GM12891 (cell line): ENCODE results near the gene ZNRF4.

Source experiments
- PAX5 ChIP-seq: IDR thresholded peaks from 2 replicates; pipeline ENCODE4 v1.6.1; 2011; ENCODE audit warnings: low read length, moderate library complexity, mild to moderate bottlenecking; ENCODE audit not compliant: insufficient read depth, severe bottlenecking
- POLR2A ChIP-seq: IDR thresholded peaks from 2 replicates; pipeline ENCODE4 v1.6.1; 2011; ENCODE audit warnings: low read depth, low read length, control low read depth
- POLR2AphosphoS5 ChIP-seq: IDR thresholded peaks from 2 replicates; pipeline ENCODE4 v1.6.1; 2011; ENCODE audit warnings: low read depth, low read length, control low read depth
- POU2F2 ChIP-seq: IDR thresholded peaks from 2 replicates; pipeline ENCODE4 v1.6.1; 2011; ENCODE audit warnings: low read depth, mild to moderate bottlenecking, control low read depth, low read length, moderate library complexity
- SPI1 ChIP-seq: IDR thresholded peaks from 2 replicates; pipeline ENCODE4 v1.6.1; 2011; ENCODE audit warnings: low read depth, low read length, control low read depth
- TAF1 ChIP-seq: IDR thresholded peaks from 2 replicates; pipeline ENCODE4 v1.6.1; 2011; ENCODE audit warnings: low read depth, low read length, control low read depth

- TF ChIP-seq POLR2AphosphoS5 (no peak), POU2F2 (no peak), POLR2A (no peak), PAX5 (no peak), TAF1 (no peak), SPI1 (no peak)
These were observed 19.6 kb upstream of the ZNRF4 start for GRCh38 chr19:5435642-5436017.
